GM12878 (cell line): Measurements from ENCODE around the gene JAKMIP1. TPM values are rescaled to one million over a fixed set of nuclear protein-coding genes. Genes with fewer than 3 reads are reported as not detected.

Experiments
- ATAC-seq: fragments of 200-7000 bp; cut with Tn5 transposase; 3 replicates; pipeline ENCODE4 v1.9.1; 2020; ENCODE audit warnings: mild to moderate bottlenecking, moderate library complexity
- BruUV-seq: library from RNA; stranded (reverse); fragments of 400-500 nt; replicated peaks from 2 replicates; lab custom pipeline; 2021; lab: Mats Ljungman, UMichigan
- CTCF ChIA-PET: fragments of 300-600 bp; sonication (Branson Sonifier 250); formaldehyde crosslinking; extraction: SDS; loops from one replicate; lab custom pipeline; 2021; ENCODE audit warnings: inconsistent platforms; lab: Yijun Ruan, JAX
- POLR2A ChIA-PET: fragments of 350-600 bp; formaldehyde crosslinking; extraction: SDS; loops from one replicate; lab custom pipeline; 2021; ENCODE audit warnings: inconsistent platforms; lab: Charles Lee
- RAD21 ChIA-PET: fragments of 300-600 bp; sonication (Branson Sonifier 250); formaldehyde crosslinking; loops from one replicate; lab custom pipeline; 2023; ENCODE audit warnings: antibody characterized with exemption; ENCODE audit not compliant: unreplicated experiment; lab: Charles Lee
- SMC1A ChIA-PET: fragments of 300-600 bp; sonication (Branson Sonifier 250); formaldehyde crosslinking; loops from one replicate; lab custom pipeline; 2023; ENCODE audit not compliant: unreplicated experiment, uncharacterized antibody; lab: Charles Lee
- DNase-seq: peaks from one replicate; pipeline ENCODE4 v3.0.0-alpha.2; 2011; ENCODE audit warnings: low read depth, low spot score
- FAIRE-seq: peaks from 3 replicates; lab custom pipeline; 2011; peaks lifted over from hg19 to GRCh38; lab: Jason Lieb, UNC
- H2AFZ ChIP-seq: 2 replicates; pipeline ENCODE4 v1.6.0; 2011; ENCODE audit warnings: low read depth, low read length, control low read depth; ENCODE audit not compliant: control insufficient read depth
- H3K27ac ChIP-seq: 2 replicates; pipeline ENCODE4 v1.5.1; 2011; ENCODE audit warnings: control low read depth; ENCODE audit not compliant: control insufficient read depth, insufficient read depth
- H3K27me3 ChIP-seq, 2 experiments: replicated peaks in 1 of 2; 2 replicates each; pipeline versions ENCODE4 v1.6.0 to v1.6.1; 2011; ENCODE audit warnings: low read length in 1 of 2; ENCODE audit not compliant: control insufficient read depth in 2 of 2, insufficient read depth in 2 of 2
- H3K36me3 ChIP-seq, 2 experiments: 2 replicates each; pipeline ENCODE4 v1.5.1; 2011; ENCODE audit warnings: low read length in 1 of 2; ENCODE audit not compliant: control insufficient read depth in 2 of 2, insufficient read depth in 2 of 2
- H3K4me1 ChIP-seq: 2 replicates; pipeline ENCODE4 v1.6.1; 2011; ENCODE audit warnings: mild to moderate bottlenecking, low read length, moderate library complexity, mixed read lengths; ENCODE audit not compliant: control insufficient read depth, insufficient read depth
- H3K4me2 ChIP-seq: 2 replicates; pipeline ENCODE4 v1.6.0; 2011; ENCODE audit warnings: control low read depth; ENCODE audit not compliant: control insufficient read depth, insufficient read depth
- H3K4me3 ChIP-seq: fragments of 200-600 bp; sonication (generic); 2 replicates; pipeline ENCODE4 v1.5.1; 2016
- H3K79me2 ChIP-seq: 2 replicates; pipeline ENCODE4 v1.6.0; 2011; ENCODE audit warnings: low read length; ENCODE audit not compliant: control insufficient read depth, insufficient read depth
- H3K9ac ChIP-seq: 2 replicates; pipeline ENCODE4 v1.8.0; 2011; ENCODE audit warnings: low read length, control low read depth, mixed read lengths; ENCODE audit not compliant: control insufficient read depth, insufficient read depth
- H3K9me3 ChIP-seq: replicated peaks from 3 replicates; pipeline ENCODE4 v1.5.1; 2011; ENCODE audit warnings: mild to moderate bottlenecking, low read length; ENCODE audit not compliant: control insufficient read depth, insufficient read depth
- H4K20me1 ChIP-seq: 2 replicates; pipeline ENCODE4 v1.6.0; 2011; ENCODE audit not compliant: control insufficient read depth, insufficient read depth
- BCL11A ChIP-seq: IDR thresholded peaks from 2 replicates; pipeline ENCODE4 v1.6.1; 2011; ENCODE audit warnings: low read depth, low read length
- FOXM1 ChIP-seq: IDR thresholded peaks from 2 replicates; pipeline ENCODE4 v1.6.1; 2012; ENCODE audit warnings: low read depth, mild to moderate bottlenecking, inconsistent platforms, low read length, moderate library complexity
- RBBP5 ChIP-seq: fragments of 200-600 bp; sonication (generic); conservative IDR thresholded peaks from 2 replicates; pipeline ENCODE4 v1.6.1; 2016
- YBX1 ChIP-seq: fragments of 450-650 bp; IDR thresholded peaks from 2 replicates; pipeline ENCODE4 v1.6.1; 2016; ENCODE audit warnings: antibody characterized with exemption
- WGBS: methylation state at CpG from one replicate; pipeline ENCODE4 v1.1.6; 2016; ENCODE audit warnings: low lambda C conversion rate; ENCODE audit not compliant: insufficient replicate concordance, insufficient coverage; ENCODE audit errors: missing lambda C conversion rate; 5-methylcytosine and 5-hydroxymethylcytosine counted together
- in situ Hi-C: fragments of 300-500 bp; cut with MboI; formaldehyde crosslinking; loops from 9 replicates; pipeline ENCODE4 v1.14.3; 2018; ENCODE audit warnings: mixed read lengths
- intact Hi-C: fragments of 100-400 bp; cut with micrococcal nuclease; formaldehyde crosslinking; loops from one replicate; pipeline ENCODE4 v1.14.2; 2022; ENCODE audit not compliant: unreplicated experiment
- polyA plus RNA-seq, 11 experiments: library from polyadenylated mRNA; depleted of rRNA in 4 of 11; unstranded in 6 of 11; stranded (reverse) in 5 of 11; fragments of >200 nt; fragmentation: Nextera tagmentation in 4 of 11; fragmentation: Illumina TruSeq in 1 of 11; extraction: Ambion mirVana in 4 of 11; extraction: Trizol in 1 of 11; gene quantifications; 1 replicate in 1 of 11; 2 replicates in 10 of 11; pipeline versions ENCODE4 v1.2.1 to v1.2.3, GENCODE V29; 2011 to 2016; ENCODE audit warnings: inconsistent platforms in 2 of 11, missing spikeins in 2 of 11, low read depth in 1 of 11
- total RNA-seq, 4 experiments: library from RNA; depleted of rRNA in 3 of 4; stranded (reverse); fragments of >200 nt in 3 of 4; fragmentation: Illumina TruSeq in 1 of 4; extraction: Trizol in 1 of 4; gene quantifications; 2 replicates each; pipeline versions ENCODE4 v1.2.1 to v1.2.3, GENCODE V29; 2013 to 2021

The JAKMIP1 gene
- total and polyA plus RNA-seq, 10 of the 15 experiments (the other 5 are each of a cell fraction or from before 2014, with no cell fraction given): 0.52 to 16.7 (median 12.3) TPM

DNA sequence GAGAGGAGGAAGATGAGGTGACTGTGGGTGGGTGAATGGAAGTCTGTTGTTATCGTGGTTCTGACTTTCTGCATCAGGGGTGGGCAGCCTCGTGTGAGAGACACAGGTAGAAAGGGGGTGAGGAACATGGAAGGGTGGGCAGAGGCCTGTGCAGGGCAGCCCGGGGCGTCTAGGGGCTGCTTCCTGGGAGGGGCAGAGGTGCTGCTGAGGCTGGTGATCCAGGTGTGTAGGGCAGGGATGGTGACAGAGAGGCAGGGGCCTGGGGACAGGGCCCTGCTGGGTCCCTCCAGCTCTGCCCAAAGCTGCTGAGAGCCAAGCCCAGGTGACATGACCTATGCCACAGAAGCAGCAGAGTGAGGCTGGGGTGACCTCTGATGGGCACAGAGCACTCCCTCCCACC is 92.5 kb downstream of the JAKMIP1 start:
- FAIRE-seq: no peak
- no TSS peak for BruUV-seq
- no peaks in the 10 kb centered on the region for H3K9me3 ChIP-seq
- H3K79me2 ChIP-seq: no peaks in the 10 kb centered on the region
- no peak overlapping the region for H3K9ac ChIP-seq
- 22% methylated on average over 4 of the region's 4 CpGs for WGBS
- TF ChIP-seq BCL11A: no peak
- CTCF ChIA-PET: no interaction called here
- no peaks in the 10 kb centered on the region for H3K4me1 ChIP-seq
- no peak overlapping the region for H2AFZ ChIP-seq
- POLR2A ChIA-PET: no interaction called here
- H3K27ac ChIP-seq: no peak overlapping the region
- DNase-seq: no peak
- in situ Hi-C loops: no loop called here
- RAD21 ChIA-PET: no interaction called here
- H3K4me2 ChIP-seq: no peak overlapping the region
- no peak overlapping the region for H3K4me3 ChIP-seq
- H3K36me3 ChIP-seq: no peaks in the 10 kb centered on the region; a peak in 3 of 4 replicates
- no peaks in the 10 kb centered on the region for H3K27me3 ChIP-seq
- H4K20me1 ChIP-seq: no peaks in the 10 kb centered on the region
- intact Hi-C loops: no loop called here
- no peak for ATAC-seq
- SMC1A ChIA-PET: no interaction called here

DNA sequence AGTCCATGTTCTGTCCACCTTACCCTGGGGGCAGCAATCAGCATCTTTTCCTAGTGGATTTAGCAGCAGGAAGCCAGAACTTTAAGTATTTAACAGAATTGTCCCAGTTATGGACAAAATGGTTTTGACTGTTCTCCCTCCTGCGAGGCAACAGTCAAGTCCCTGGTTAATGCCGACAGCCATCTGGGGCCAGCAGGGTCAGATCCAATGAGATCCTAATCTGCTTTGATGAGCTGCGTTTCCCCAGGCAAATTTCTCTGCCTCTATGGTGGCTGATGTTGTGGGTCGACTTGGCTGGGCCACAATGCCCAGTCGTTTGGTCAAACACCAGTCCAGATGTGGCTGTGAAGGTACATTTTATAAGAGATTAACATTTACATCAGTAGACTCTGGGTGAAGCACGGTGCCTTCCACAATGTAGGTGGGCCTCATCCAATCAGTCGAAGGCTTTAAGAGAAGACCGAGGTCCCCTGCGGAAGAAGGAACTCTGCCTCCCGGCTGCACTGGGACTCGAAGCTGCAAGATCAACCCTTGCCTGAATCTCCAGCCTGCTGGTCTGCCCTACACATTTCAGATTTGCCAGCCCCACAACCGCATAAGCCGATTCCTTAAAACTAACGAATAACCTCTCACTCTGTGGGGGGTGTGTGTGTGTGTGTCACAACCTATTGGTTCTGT is 93.1 kb downstream of the JAKMIP1 start:
- ChIA-PET SMC1A (no interaction called here), POLR2A (no interaction called here), CTCF (no interaction called here), RAD21 (no interaction called here)
- H3K36me3 ChIP-seq: no peaks in the 10 kb centered on the region; a peak in 3 of 4 replicates
- WGBS: 80% methylated on average over 14 of the region's 14 CpGs
- intact Hi-C loops (no loop called here), in situ Hi-C loops (no loop called here)
- H3K79me2 ChIP-seq: no peaks in the 10 kb centered on the region
- no TSS peak for BruUV-seq
- H3K4me3 ChIP-seq: no peak overlapping the region
- H3K9me3 ChIP-seq: no peaks in the 10 kb centered on the region
- H3K4me1 ChIP-seq: no peaks in the 10 kb centered on the region
- no peaks in the 10 kb centered on the region for H3K27me3 ChIP-seq
- DNase-seq: no peak
- H4K20me1 ChIP-seq: no peaks in the 10 kb centered on the region
- H3K4me2 ChIP-seq: no peak overlapping the region
- no peak for FAIRE-seq
- no peak overlapping the region for H2AFZ ChIP-seq
- no peak overlapping the region for H3K27ac ChIP-seq
- no peak for ATAC-seq
- no peak overlapping the region for H3K9ac ChIP-seq
- TF ChIP-seq FOXM1 (no peak), YBX1 (no peak), RBBP5 (no peak)
